Right ventricle myocardium superior (tissue), 1 donor: ENCODE results near the gene DIPK1A. TPM values are rescaled to one million over a fixed set of nuclear protein-coding genes. Genes with fewer than 3 reads are reported as not detected.

Experiments used
- ATAC-seq: fragments of 200-7000 bp; cut with Tn5 transposase; one replicate; pipeline ENCODE4 v1.9.1; 2020; ENCODE audit warnings: mild to moderate bottlenecking; ENCODE audit not compliant: poor library complexity
- DNase-seq: peaks from one replicate; pipeline ENCODE4 v3.0.0-alpha.2; 2020
- intact Hi-C: fragments of 100-400 bp; cut with DNase I; formaldehyde crosslinking; loops from one replicate; pipeline ENCODE4 v1.11.2; 2022
- total RNA-seq: library from RNA; stranded (reverse); fragmentation: NEBNext Ultra II Directional; extraction: Animal tissue kit (Norgen Biotek cat#: 25700); gene quantifications from one replicate; pipeline ENCODE4 v1.2.1, GENCODE V29; 2021
- donor health status: DM: no; HTN: yes; CAD: no; lungs with severe emphysema.

Gene DIPK1A
- total RNA-seq, 1 donor from 2014 or later, result 7.0 TPM

GRCh38 chr1:92931691-92932090, 29.6 kb downstream of the DIPK1A start:
- intact Hi-C loops, result no loop called here
- DNase-seq (no peak), ATAC-seq (no peak)

- intact Hi-C loops, result no loop called here
- ATAC-seq, result no peak
- DNase-seq, result no peak
Observed at GRCh38 chr1:92929461-92929860, 31.8 kb downstream of the DIPK1A start.

GRCh38 chr1:92927870-92928269, 33.4 kb downstream of the DIPK1A start:
- DNase-seq (no peak), ATAC-seq (no peak)
- intact Hi-C loops, result no loop called here

DNA sequence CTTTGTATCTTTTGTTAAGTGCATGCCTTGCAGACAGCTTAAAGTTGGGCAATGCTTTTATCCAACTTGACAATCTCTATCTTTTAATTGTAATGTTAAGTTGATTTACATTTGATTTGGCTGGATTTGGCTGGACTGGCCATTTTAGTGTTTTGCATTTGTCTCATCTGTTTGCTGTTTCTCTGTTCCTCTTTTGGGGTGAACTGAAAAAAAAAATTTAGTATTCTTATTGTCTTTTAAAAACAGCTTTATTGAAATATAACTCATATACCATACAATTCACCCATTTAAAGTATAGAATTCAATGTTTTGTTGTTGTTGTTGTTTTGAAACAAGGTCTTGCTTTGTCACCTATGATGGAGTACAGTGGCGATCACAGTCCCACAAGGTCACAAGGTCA, 34.4 kb downstream of the DIPK1A start:
- DNase-seq, result no peak
- intact Hi-C loops, result no loop called here

GRCh38 chr1:92924501-92924900, 36.8 kb downstream of the DIPK1A start:
- ATAC-seq, result no peak
- DNase-seq, result no peak
- intact Hi-C loops, result no loop called here

More for the DNA sequence above, 34.4 kb downstream of the DIPK1A start:
- no peak for ATAC-seq

GRCh38 chr1:92923664-92924063, 37.6 kb downstream of the DIPK1A start:
- no peak for ATAC-seq
- intact Hi-C loops, result no loop called here
- no peak for DNase-seq

- ATAC-seq, result no peak
- intact Hi-C loops, result no loop called here
Observed at GRCh38 chr1:92922356-92923035, 38.8 kb downstream of the DIPK1A start.

GRCh38 chr1:92921031-92922023, 39.9 kb downstream of the DIPK1A start:
- no peak for DNase-seq
- ATAC-seq, result no peak
- intact Hi-C loops, result no loop called here

More at GRCh38 chr1:92922356-92923035, 38.8 kb downstream of the DIPK1A start:
- no peak for DNase-seq

GRCh38 chr1:92916899-92917298, 44.4 kb downstream of the DIPK1A start:
- intact Hi-C loops, result no loop called here
- ATAC-seq (no peak), DNase-seq (no peak)

DNA sequence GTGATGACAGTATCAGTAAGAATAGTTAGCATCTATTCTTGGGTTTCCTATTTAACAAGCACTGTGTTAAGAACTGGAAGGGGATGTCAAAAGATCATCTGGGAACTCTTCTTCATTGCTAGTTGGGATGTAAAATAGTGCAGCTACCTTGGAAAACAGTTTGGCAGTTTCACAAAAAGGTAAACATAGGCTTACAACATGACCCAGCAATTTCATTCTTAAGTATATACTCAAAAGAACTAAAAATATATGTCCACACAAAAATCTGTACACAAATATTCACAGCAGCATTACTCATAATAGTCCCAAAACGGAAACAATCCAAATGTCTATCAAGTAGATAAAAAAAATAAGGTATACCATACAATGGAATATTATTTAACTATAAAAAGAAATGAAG, 45.7 kb downstream of the DIPK1A start:
- intact Hi-C loops, result no loop called here
- DNase-seq (no peak), ATAC-seq (no peak)

DNA sequence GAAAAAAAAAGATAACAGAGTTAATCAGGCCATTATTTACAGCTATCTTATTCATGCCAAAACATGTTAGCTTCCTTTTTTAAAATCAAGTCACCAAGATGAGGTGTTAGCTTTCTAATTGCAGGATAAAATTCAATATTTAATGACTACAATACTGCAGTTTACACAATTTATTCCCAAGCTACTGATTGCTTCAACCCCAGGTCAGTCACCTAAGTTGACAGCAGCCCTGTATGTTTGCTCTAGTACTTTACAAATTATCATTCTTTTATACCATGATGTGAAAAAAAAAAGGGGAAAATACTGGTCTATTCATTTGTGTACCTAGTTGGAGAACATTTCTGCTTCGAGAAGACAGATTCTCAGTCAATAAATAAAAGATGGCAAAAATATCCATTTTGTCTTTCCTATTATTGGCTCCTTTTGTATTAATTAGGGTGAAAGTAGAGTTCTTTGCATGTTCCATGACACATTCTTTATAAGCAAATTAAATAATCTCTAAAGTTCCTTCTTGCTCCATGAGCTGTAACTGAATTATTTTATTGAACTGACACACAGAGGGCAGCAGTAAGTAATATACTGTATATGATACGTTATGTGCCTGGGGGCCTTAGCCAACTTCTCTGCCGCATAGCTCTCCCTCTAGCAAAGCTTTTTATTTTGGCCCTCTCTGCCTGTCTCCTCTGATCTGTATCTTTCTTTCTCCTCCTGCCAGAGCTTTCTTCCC, 48.0 kb downstream of the DIPK1A start:
- no peak for ATAC-seq
- intact Hi-C loops, result no loop called here
- no peak for DNase-seq

- no peak for DNase-seq
- ATAC-seq, result no peak
- intact Hi-C loops, result no loop called here
Observed at GRCh38 chr1:92910081-92910480, 51.2 kb downstream of the DIPK1A start.

DNA sequence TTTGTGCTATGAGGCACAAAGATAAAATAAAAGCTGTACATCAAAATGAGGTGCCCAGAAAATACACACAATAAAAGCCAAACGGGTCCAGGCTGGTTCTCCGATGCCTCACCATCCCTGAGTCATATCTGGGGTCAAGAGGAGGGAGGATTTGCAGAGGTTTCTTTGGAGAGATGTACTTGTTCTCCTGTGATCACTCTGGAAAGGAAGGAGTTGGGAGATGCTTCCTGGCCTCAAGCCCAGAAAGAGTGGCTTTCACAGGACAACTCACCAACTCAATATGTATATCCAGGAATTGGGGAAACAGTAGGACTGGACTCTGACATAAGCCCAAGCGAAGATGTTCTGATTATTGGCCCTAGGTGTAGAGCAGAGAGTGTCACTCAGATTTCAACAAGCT, 51.9 kb downstream of the DIPK1A start:
- DNase-seq (no peak), ATAC-seq (no peak)
- intact Hi-C loops, result no loop called here

DNA sequence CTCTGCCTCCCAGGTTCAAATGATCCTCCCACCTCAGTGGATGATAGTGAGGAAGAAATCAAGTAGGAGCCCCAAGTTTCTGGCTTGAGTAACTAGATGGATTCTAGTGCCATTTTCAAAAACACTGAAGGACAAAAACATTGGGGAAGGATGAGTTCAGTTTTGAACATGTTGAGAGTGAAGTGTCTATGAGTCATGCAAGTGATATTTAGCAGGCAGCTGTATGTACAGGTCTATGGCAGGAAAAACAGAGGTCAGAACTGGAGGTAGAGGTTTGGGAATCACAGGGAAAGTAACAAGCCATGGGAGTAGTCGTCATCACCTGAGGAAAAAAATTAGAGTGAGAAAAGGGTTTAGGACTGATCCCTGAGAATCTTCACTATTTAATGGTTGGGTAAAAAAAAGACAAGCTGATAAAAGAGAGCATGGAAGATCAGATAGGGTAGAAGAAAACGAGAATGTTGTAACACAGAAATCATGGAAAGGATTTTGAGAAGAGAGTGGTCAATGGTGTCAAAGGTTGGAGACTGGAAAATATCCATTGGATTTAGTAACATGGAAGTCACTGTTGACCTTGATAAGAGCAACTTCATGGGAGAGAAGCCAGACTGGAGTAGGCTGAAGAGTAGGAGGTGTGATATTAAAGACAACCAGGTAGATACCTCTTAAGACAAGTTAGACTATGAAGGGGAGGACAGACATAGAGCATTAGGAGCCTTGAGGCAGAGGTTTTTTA, 53.1 kb downstream of the DIPK1A start:
- ATAC-seq (no peak), DNase-seq (no peak)
- intact Hi-C loops, result no loop called here

DNA sequence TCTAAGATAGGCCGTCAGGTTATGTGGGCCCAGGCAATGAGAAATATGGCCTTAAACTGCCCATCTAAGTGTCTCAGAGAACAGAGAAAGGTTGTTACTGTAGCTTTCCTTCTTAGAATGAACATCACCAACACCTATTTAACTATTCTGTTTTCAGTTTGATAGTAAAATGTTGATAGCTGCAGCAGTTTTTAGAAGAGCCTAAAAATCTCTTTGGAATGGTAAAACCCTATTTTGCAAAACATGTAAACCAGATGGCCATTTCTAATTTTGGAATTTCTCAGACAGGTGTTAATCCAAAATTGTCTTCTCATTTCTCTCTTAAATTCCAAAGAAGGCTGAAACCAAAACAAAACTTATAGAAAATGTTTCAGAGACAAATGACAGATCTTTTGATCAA, 57.5 kb downstream of the DIPK1A start:
- intact Hi-C loops, result no loop called here
- ATAC-seq (no peak), DNase-seq (no peak)

GRCh38 chr1:92902406-92902744, 58.9 kb downstream of the DIPK1A start:
- intact Hi-C loops, result no loop called here
- DNase-seq (no peak), ATAC-seq (no peak)

DNA sequence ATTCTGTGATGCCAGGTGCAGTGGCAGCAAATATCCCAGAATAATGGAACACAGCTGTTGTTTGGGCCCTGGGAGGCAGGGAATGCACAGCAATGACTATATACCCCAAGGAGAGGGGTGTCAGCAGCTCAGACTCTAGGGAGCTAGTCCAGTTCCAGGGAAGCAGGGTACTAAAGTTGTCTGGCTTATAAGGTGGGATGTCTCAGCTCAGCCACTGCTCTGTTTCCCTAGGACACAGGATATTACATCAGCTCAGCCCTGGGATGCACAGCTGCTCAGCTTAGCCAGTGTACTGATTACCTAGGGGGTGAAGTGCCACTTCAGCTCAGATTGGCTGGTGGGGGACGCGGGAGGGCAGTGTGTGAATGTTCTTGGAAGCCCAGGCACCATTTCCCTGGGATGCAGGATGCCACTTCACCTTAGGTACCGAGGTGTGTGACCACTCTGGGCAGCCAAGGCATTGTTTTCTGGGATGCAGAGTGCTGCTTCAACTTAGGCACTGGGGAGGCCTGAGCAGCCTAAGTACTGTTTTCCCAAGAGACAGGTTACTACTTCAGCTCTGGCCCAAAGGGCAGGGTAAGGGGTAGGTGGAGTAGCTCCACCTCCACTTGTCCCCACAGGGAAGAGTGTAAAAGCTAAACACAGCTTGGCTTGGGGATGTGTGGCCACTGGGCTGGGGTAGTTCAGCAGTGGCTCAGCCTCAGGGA, 59.4 kb downstream of the DIPK1A start:
- ATAC-seq (no peak), DNase-seq (no peak)
- intact Hi-C loops, result no loop called here

GRCh38 chr1:92901126-92901525, 60.1 kb downstream of the DIPK1A start:
- ATAC-seq, result no peak
- intact Hi-C loops, result no loop called here

More at GRCh38 chr1:92901126-92901525, 60.1 kb downstream of the DIPK1A start:
- no peak for DNase-seq
